Endothelial cell of umbilical vein (primary cell): ENCODE measurements around the gene ARMC3.

Source experiments
- EZH2 ChIP-seq: IDR thresholded peaks from 2 replicates; pipeline ENCODE4 v1.6.1; 2012; ENCODE audit warnings: borderline replicate concordance, low read depth, mild to moderate bottlenecking, moderate library complexity, low read length, inconsistent platforms; ENCODE audit not compliant: severe bottlenecking
- FOS ChIP-seq: IDR thresholded peaks from 2 replicates; pipeline ENCODE4 v1.6.1; 2011; ENCODE audit warnings: mild to moderate bottlenecking, low read length, moderate library complexity, borderline replicate concordance; ENCODE audit not compliant: insufficient read depth
- GATA2 ChIP-seq: IDR thresholded peaks from 2 replicates; pipeline ENCODE4 v1.7.0; 2011; ENCODE audit warnings: low read depth, mild to moderate bottlenecking, moderate library complexity, mixed read lengths, low read length; ENCODE audit not compliant: insufficient read length, insufficient read depth
- JUN ChIP-seq: IDR thresholded peaks from 2 replicates; pipeline ENCODE4 v1.6.1; 2011; ENCODE audit warnings: borderline replicate concordance, low read depth; ENCODE audit not compliant: insufficient read length, insufficient read depth
- POLR2A ChIP-seq: IDR thresholded peaks from 2 replicates; pipeline ENCODE4 v1.6.1; 2012; ENCODE audit warnings: low read depth, mild to moderate bottlenecking, control low read depth, low read length
- POLR2AphosphoS5 ChIP-seq: IDR thresholded peaks from 2 replicates; pipeline ENCODE4 v1.6.1; 2012; ENCODE audit warnings: low read depth, mild to moderate bottlenecking, control low read depth, low read length, moderate library complexity; ENCODE audit not compliant: insufficient read depth
- TF ChIP-seq, protein P1 (sequence below), 2 donors: IDR thresholded peaks; 1 replicate in 1 of 2; 2 replicates in 1 of 2; pipeline ENCODE4 v1.5.1; 2011; ENCODE audit warnings: low read length in 2 of 2, mild to moderate bottlenecking in 2 of 2, moderate library complexity in 2 of 2, control low read depth in 1 of 2, inconsistent platforms in 1 of 2, low read depth in 1 of 2; ENCODE audit not compliant: insufficient read depth in 1 of 2; ENCODE audit errors: extremely low read depth in 1 of 2

DNA sequence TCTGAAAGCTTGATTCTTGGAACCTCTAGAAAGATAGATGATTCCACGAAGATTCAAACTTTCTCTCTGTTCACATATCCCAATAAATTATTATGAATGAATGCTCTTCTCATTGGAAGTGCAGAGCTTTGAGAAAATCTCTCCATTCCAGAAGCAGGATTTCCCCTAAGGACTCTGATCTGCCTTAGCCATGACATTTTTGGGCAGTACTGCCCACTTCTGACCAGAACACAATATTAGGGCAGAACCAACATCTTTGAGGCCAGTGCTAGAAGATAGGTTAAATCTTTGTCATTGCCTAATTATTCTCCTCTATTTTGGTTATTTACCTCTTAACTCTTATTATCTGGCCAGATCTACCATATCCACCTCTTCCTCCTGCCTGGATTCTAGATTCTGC lies 49.9 kb downstream of the ARMC3 start:
- TF ChIP-seq, protein P1, sequence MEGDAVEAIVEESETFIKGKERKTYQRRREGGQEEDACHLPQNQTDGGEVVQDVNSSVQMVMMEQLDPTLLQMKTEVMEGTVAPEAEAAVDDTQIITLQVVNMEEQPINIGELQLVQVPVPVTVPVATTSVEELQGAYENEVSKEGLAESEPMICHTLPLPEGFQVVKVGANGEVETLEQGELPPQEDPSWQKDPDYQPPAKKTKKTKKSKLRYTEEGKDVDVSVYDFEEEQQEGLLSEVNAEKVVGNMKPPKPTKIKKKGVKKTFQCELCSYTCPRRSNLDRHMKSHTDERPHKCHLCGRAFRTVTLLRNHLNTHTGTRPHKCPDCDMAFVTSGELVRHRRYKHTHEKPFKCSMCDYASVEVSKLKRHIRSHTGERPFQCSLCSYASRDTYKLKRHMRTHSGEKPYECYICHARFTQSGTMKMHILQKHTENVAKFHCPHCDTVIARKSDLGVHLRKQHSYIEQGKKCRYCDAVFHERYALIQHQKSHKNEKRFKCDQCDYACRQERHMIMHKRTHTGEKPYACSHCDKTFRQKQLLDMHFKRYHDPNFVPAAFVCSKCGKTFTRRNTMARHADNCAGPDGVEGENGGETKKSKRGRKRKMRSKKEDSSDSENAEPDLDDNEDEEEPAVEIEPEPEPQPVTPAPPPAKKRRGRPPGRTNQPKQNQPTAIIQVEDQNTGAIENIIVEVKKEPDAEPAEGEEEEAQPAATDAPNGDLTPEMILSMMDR (IDR thresholded peaks at IDR 0.05; ENCODE audit: extremely low read depth in 1 of 2, insufficient read depth in 1 of 2, low read depth in 1 of 2, low read length in 2 of 2), result no peak
- TF ChIP-seq POLR2AphosphoS5 (no peak), EZH2 (no peak), POLR2A (no peak), GATA2 (no peak), JUN (no peak), FOS (no peak)
